Right kidney (tissue), 9 donors: Measurements from ENCODE around the gene TGIF2.
A peak's percentile ranks its signal among the peaks of the same experiment; 100 is the strongest.

ENCODE experiments used
- DNase-seq: peaks from one replicate; pipeline ENCODE4 v3.0.0-alpha.2; 2016
- long read RNA-seq, 8 donors: transcript quantifications; one replicate each; lab custom pipeline, GENCODE V29; 2026

Gene TGIF2
- long read RNA-seq, donor 1, transcript TGIF2-201 (3 exons, 3,406 nt) = major isoform, 6 of 9 reads
- long read RNA-seq, donor 1, partial matches to known transcripts = 0 of 9 reads
- long read RNA-seq, donor 1, other reads (novel, unspliced or antisense) = 0 of 9 reads
- long read RNA-seq, donor 2, transcript TGIF2-201 (3 exons, 3,406 nt) = major isoform, 7 of 8 reads
- long read RNA-seq, donor 2, partial matches to known transcripts = 0 of 8 reads
- long read RNA-seq, donor 2, other reads (novel, unspliced or antisense) = 0 of 8 reads
- long read RNA-seq, donor 3, partial matches to known transcripts = 0 of 3 reads
- long read RNA-seq, donor 3, other reads (novel, unspliced or antisense) = 0 of 3 reads
- long read RNA-seq, donor 4, transcript TGIF2-201 (3 exons, 3,406 nt) = major isoform, 9 of 10 reads
- long read RNA-seq, donor 4, partial matches to known transcripts = 0 of 10 reads
- long read RNA-seq, donor 4, other reads (novel, unspliced or antisense) = 0 of 10 reads
- long read RNA-seq, donor 5, partial matches to known transcripts = 0 of 7 reads
- long read RNA-seq, donor 5, other reads (novel, unspliced or antisense) = 0 of 7 reads
- long read RNA-seq, donor 6, transcript TGIF2-201 (3 exons, 3,406 nt) = major isoform, 9 of 25 reads
- long read RNA-seq, donor 6, partial matches to known transcripts = 14 of 25 reads
- long read RNA-seq, donor 6, other reads (novel, unspliced or antisense) = 0 of 25 reads
- long read RNA-seq, donor 7, transcript TGIF2-201 (3 exons, 3,406 nt) = major isoform, 19 of 26 reads
- long read RNA-seq, donor 7, partial matches to known transcripts = 0 of 26 reads
- long read RNA-seq, donor 7, other reads (novel, unspliced or antisense) = 0 of 26 reads
- long read RNA-seq, donor 8, transcript TGIF2-201 (3 exons, 3,406 nt) = major isoform, 5 of 7 reads
- long read RNA-seq, donor 8, partial matches to known transcripts = 0 of 7 reads
- long read RNA-seq, donor 8, other reads (novel, unspliced or antisense) = 0 of 7 reads

GRCh38 chr20:36573103-36573797 is at the start of gene TGIF2:
TGIF2 (plus strand) TSS chr20:36573597; CDS start chr20:36578775, 5,178 bp downstream.
- peak; percentile 83 for DNase-seq

GRCh38 chr20:36525620-36526365 is 47.6 kb upstream of the TGIF2 start:
- no peak for DNase-seq

GRCh38 chr20:36526521-36527011 is 46.8 kb upstream of the TGIF2 start:
- DNase-seq = no peak

GRCh38 chr20:36527331-36528125 is 45.9 kb upstream of the TGIF2 start:
- no peak for DNase-seq

- DNase-seq = no peak
Measured at GRCh38 chr20:36528176-36528874, 45.1 kb upstream of the TGIF2 start.

- no peak for DNase-seq
Measured at GRCh38 chr20:36528875-36529417, 44.5 kb upstream of the TGIF2 start.

GRCh38 chr20:36532388-36532787 is 41.0 kb upstream of the TGIF2 start:
- DNase-seq = no peak

GRCh38 chr20:36532822-36533221 is 40.6 kb upstream of the TGIF2 start:
- no peak for DNase-seq

- no peak for DNase-seq
Measured at GRCh38 chr20:36538026-36538722, 35.2 kb upstream of the TGIF2 start.

- DNase-seq = peak; percentile 60
Measured at GRCh38 chr20:36540551-36541211, 32.7 kb upstream of the TGIF2 start.

GRCh38 chr20:36541227-36541767 is 32.1 kb upstream of the TGIF2 start, which contains the start of gene MYL9:
MYL9 (plus strand) TSS chr20:36541519; CDS start chr20:36544885, 3,366 bp downstream.
- DNase-seq = peak; percentile 67

- no peak for DNase-seq
Measured at GRCh38 chr20:36541768-36542488, 31.5 kb upstream of the TGIF2 start.

- no peak for DNase-seq
Measured at GRCh38 chr20:36542516-36543183, 30.7 kb upstream of the TGIF2 start.

- no peak for DNase-seq
Measured at GRCh38 chr20:36543184-36544133, 29.9 kb upstream of the TGIF2 start.
